Progenitor cell of endocrine pancreas (in vitro differentiated cells): ENCODE measurements around the gene TRABD2B. TPM values are rescaled to one million over a fixed set of nuclear protein-coding genes. Genes with fewer than 3 reads are reported as not detected.

Experiments
- DNase-seq: peaks from one replicate; pipeline ENCODE4 v3.0.0; 2021; ENCODE audit warnings: low spot score; ENCODE audit not compliant: unreplicated experiment
- H3K27ac Mint-ChIP-seq: 2 replicates; pipeline ENCODE4 v1.8.0; 2021; ENCODE audit warnings: mild to moderate bottlenecking, moderate library complexity, mixed read lengths
- H3K27me3 Mint-ChIP-seq: 2 replicates; pipeline ENCODE4 v1.8.0; 2021; ENCODE audit warnings: mixed read lengths
- H3K36me3 Mint-ChIP-seq: 2 replicates; pipeline ENCODE4 v1.8.0; 2022; ENCODE audit warnings: mixed read lengths; ENCODE audit not compliant: insufficient read depth
- H3K4me1 Mint-ChIP-seq: 2 replicates; pipeline ENCODE4 v1.8.0; 2021; ENCODE audit warnings: low read depth, mixed read lengths
- H3K4me3 Mint-ChIP-seq: 2 replicates; pipeline ENCODE4 v1.8.0; 2021; ENCODE audit warnings: low read depth, mild to moderate bottlenecking, moderate library complexity, mixed read lengths
- H3K9me3 Mint-ChIP-seq: 2 replicates; pipeline ENCODE4 v1.8.0; 2021; ENCODE audit warnings: low read depth, mixed read lengths
- CTCF ChIP-seq: fragments of 200-600 bp; sonication (generic); IDR thresholded peaks from one replicate; pipeline ENCODE4 v1.5.0; 2021; ENCODE audit warnings: antibody characterized with exemption, mild to moderate bottlenecking; ENCODE audit not compliant: unreplicated experiment
- total RNA-seq: library from RNA; stranded (reverse); gene quantifications from 2 replicates; pipeline ENCODE4 v1.2.1, GENCODE V29; 2021

TRABD2B gene
- total RNA-seq, 1 donor from 2014 or later: 14.5 TPM

- DNase-seq: no peak
- H3K27me3 Mint-ChIP-seq: peaks cover 10% of the 10 kb centered on the region
- TF ChIP-seq CTCF: no peak
- H3K9me3 Mint-ChIP-seq: no peaks in the 10 kb centered on the region
- peak overlapping the region; percentile 68 for H3K27ac Mint-ChIP-seq
- peaks cover 51% of the 10 kb centered on the region for H3K4me1 Mint-ChIP-seq
- no peak overlapping the region for H3K4me3 Mint-ChIP-seq
- H3K36me3 Mint-ChIP-seq: no peaks in the 10 kb centered on the region
Observed at GRCh38 chr1:48038270-48038767, 41.1 kb upstream of the TRABD2B start.

- H3K9me3 Mint-ChIP-seq: no peaks in the 10 kb centered on the region
- peaks cover 38% of the 10 kb centered on the region for H3K4me1 Mint-ChIP-seq
- peaks cover 6% of the 10 kb centered on the region for H3K27me3 Mint-ChIP-seq
- H3K4me3 Mint-ChIP-seq: no peak overlapping the region
- DNase-seq: no peak
- TF ChIP-seq CTCF: no peak
- no peak overlapping the region for H3K27ac Mint-ChIP-seq
- H3K36me3 Mint-ChIP-seq: no peaks in the 10 kb centered on the region
Observed at GRCh38 chr1:48036710-48037355, 39.6 kb upstream of the TRABD2B start.

- TF ChIP-seq CTCF: no peak
- H3K27me3 Mint-ChIP-seq: peaks cover 6% of the 10 kb centered on the region
- H3K4me3 Mint-ChIP-seq: no peak overlapping the region
- H3K9me3 Mint-ChIP-seq: no peaks in the 10 kb centered on the region
- H3K36me3 Mint-ChIP-seq: no peaks in the 10 kb centered on the region
- no peak overlapping the region for H3K27ac Mint-ChIP-seq
- peaks cover 36% of the 10 kb centered on the region for H3K4me1 Mint-ChIP-seq
- DNase-seq: no peak
Observed at GRCh38 chr1:48035371-48036141, 38.4 kb upstream of the TRABD2B start.

- H3K36me3 Mint-ChIP-seq: no peaks in the 10 kb centered on the region
- no peak overlapping the region for H3K4me3 Mint-ChIP-seq
- H3K9me3 Mint-ChIP-seq: no peaks in the 10 kb centered on the region
- no peak overlapping the region for H3K27ac Mint-ChIP-seq
- H3K4me1 Mint-ChIP-seq: peaks cover 17% of the 10 kb centered on the region
- DNase-seq: no peak
- H3K27me3 Mint-ChIP-seq: peaks cover 12% of the 10 kb centered on the region
- TF ChIP-seq CTCF: no peak
Observed at GRCh38 chr1:48033495-48034045, 36.4 kb upstream of the TRABD2B start.

GRCh38 chr1:48031676-48032075 lies 34.5 kb upstream of the TRABD2B start:
- H3K27ac Mint-ChIP-seq: no peak overlapping the region
- no peaks in the 10 kb centered on the region for H3K36me3 Mint-ChIP-seq
- no peak overlapping the region for H3K4me3 Mint-ChIP-seq
- H3K4me1 Mint-ChIP-seq: peaks cover 7% of the 10 kb centered on the region
- no peak for DNase-seq
- H3K27me3 Mint-ChIP-seq: peaks cover 15% of the 10 kb centered on the region
- H3K9me3 Mint-ChIP-seq: no peaks in the 10 kb centered on the region
- no peak for TF ChIP-seq CTCF
